ENCODE results near the gene PPID. TPM values are rescaled to one million over a fixed set of nuclear protein-coding genes. Genes with fewer than 3 reads are reported as not detected.

Gene PPID
- total and polyA plus RNA-seq, 9 of the 15 experiments (the other 6 are each of a cell fraction or from before 2014, with no cell fraction given) = 46.5 to 160 (median 98.6) TPM

GRCh38 chr4:158671915-158672806 lies 51.0 kb downstream of the PPID start, which contains the start of gene ETFDH (continued):
- TF ChIP-seq ZNF511 (CRISPR knock-in tag; IDR thresholded peaks at IDR 0.05) (peak; percentile 91; the same call in 1 of the 2 replicates), ATF7 (IDR thresholded peaks at IDR 0.05) (peak; percentile 98), E2F8 (IDR thresholded peaks at IDR 0.05; ENCODE audit: low read depth, partially characterized antibody) (peak; percentile 81), ZNF217 (CRISPR knock-in tag; IDR thresholded peaks at IDR 0.05) (no peak), ZNF197 (CRISPR knock-in tag; IDR thresholded peaks at IDR 0.05; ENCODE audit: low read depth) (no peak), NCOA6 (IDR thresholded peaks at IDR 0.05) (no peak), PHB (CRISPR knock-in tag; IDR thresholded peaks at IDR 0.05) (no peak), PRMT5 (CRISPR knock-in tag; IDR thresholded peaks at IDR 0.05) (no peak), CLOCK (CRISPR knock-in tag; IDR thresholded peaks at IDR 0.05; ENCODE audit: borderline replicate concordance) (no peak), ZNF561 (CRISPR knock-in tag; conservative IDR thresholded peaks at IDR 0.05) (no peak), ZNF655 (CRISPR knock-in tag; IDR thresholded peaks at IDR 0.05) (no peak), CREB3 (tag; conservative IDR thresholded peaks at IDR 0.05; ENCODE audit: low read depth) (no peak), THRAP3 (IDR thresholded peaks at IDR 0.05; ENCODE audit: borderline replicate concordance) (no peak), PHTF2 (CRISPR knock-in tag; IDR thresholded peaks at IDR 0.05) (no peak)
